GM21423 (cell line): ENCODE results near the gene ANKRD33.

ENCODE experiments used
- ATAC-seq: cut with Tn5 transposase; IDR thresholded peaks from one replicate; pipeline ENCODE4 v1.9.1; 2021; ENCODE audit warnings: mild to moderate bottlenecking, moderate library complexity; ENCODE audit not compliant: unreplicated experiment

ANKRD33 gene

GRCh38 chr12:51900323-51900889 lies 12.5 kb downstream of the ANKRD33 start:
- no peak for ATAC-seq

DNA sequence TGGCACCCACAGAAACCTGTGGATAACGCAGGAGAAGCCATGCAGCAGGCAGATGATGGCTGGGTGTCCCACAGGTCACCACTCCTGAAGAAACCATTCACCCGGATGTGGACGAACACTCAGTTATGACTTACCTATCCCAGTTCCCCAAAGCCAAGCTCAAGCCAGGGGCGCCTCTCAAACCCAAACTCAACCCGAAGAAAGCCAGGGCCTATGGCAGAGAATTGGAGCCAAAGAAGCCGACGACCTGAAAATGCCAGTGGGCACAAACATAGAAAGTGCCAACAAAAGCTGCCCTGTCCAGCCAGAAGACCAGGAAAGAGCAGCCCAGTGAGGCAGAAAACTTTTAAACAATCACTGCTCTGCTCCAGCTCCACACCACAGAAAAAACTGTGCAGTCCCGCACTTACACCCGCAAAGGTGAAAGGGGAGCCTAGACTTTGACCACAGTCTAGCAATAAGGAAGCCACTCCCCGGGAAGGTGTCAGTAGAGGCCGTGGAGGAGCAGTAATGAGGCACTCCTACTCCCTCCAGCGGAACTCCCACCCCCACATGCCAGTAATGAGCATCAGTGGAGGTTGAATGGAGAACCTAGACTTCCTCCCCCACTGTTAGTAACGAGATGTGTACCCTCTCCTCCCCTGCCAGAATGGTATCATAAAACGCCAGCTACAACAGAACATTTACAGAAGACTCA lies 13.4 kb downstream of the ANKRD33 start:
- ATAC-seq = no peak

GRCh38 chr12:51901881-51902280 lies 14.0 kb downstream of the ANKRD33 start:
- ATAC-seq = no peak

- no peak for ATAC-seq
Measured at GRCh38 chr12:51904951-51905470, 17.1 kb downstream of the ANKRD33 start.

GRCh38 chr12:51905471-51906429 lies 17.8 kb downstream of the ANKRD33 start:
- ATAC-seq = no peak

- ATAC-seq = no peak
Measured at GRCh38 chr12:51906430-51907082, 18.7 kb downstream of the ANKRD33 start.

DNA sequence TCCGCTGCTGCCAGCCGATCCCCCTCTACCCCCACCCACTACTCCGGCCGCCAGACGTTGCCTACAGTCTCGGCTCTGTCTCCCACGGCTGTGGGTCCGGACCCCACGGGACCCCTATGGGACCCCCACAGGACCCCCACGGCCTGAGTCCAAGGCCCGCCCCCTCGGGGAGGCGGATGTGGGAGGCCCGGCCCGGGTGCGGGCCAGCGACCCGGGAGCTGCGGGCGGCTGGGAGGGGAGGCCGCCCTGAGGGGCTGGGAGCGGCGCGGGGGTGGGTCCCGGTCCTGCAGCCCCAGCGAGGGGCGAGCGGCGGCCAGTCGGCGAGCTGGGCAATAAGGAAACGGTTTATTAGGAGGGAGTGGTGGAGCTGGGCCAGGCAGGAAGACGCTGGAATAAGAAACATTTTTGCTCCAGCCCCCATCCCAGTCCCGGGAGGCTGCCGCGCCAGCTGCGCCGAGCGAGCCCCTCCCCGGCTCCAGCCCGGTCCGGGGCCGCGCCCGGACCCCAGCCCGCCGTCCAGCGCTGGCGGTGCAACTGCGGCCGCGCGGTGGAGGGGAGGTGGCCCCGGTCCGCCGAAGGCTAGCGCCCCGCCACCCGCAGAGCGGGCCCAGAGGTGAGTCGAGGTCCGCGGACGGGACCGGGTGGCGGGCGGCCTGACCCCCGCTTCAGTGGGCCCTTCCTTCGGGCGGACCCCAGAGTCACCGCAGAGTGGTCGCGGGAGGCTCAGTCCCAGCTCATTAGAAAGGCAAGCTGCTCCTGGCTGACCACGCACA lies 19.4 kb downstream of the ANKRD33 start, which contains the start of gene ACVRL1:
TSS of gene ACVRL1 (plus strand) at position 422 of the 773 bp plus-strand sequence. CDS start 4,971 bp downstream, outside the sequence.
- ATAC-seq = no peak

GRCh38 chr12:51907856-51908425 lies 20.0 kb downstream of the ANKRD33 start:
- ATAC-seq = no peak

- ATAC-seq = no peak
Measured at GRCh38 chr12:51908876-51909592, 21.1 kb downstream of the ANKRD33 start.

DNA sequence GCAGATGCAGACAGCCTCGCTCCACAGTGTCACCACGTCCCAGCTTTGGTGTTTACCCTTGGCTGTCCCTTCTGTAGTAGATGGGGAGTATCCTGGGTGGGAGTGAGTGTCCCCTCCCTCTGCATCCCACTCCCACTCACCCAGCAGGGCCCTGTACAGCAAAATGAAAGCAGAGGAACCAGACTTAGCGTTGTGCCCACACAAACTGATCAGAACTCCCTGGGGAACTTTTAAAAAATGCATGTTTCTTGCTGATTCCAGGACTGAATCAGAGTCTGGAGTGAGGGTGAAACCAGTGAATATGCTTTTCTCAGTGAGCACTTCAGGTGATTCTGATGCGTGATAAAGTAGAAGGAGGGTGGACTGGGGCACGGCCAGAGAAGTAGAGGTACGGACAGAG lies 22.3 kb downstream of the ANKRD33 start:
- no peak for ATAC-seq

- ATAC-seq = no peak
Measured at GRCh38 chr12:51910691-51911090, 22.8 kb downstream of the ANKRD33 start.

DNA sequence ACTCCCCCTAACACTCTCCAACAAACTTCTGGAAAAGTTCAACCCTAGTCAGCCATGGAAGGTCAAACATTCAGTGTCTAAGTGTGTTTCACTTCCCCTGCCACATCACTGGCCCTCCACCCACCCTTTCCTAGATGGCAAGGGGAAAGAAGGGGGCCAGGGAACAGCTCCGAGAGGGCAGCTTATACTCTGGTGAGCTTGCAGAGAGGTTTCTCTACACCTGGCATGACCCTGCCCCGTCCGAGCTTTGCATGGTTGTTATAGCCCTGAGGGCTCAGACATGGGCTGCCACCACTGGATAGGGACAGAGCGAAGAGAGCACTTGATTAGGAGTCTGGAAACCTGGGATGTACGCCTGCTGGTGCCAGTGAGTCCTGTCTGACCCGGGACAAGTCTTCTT lies 23.4 kb downstream of the ANKRD33 start:
- ATAC-seq = no peak

GRCh38 chr12:51911788-51912711 lies 24.1 kb downstream of the ANKRD33 start:
- no peak for ATAC-seq

DNA sequence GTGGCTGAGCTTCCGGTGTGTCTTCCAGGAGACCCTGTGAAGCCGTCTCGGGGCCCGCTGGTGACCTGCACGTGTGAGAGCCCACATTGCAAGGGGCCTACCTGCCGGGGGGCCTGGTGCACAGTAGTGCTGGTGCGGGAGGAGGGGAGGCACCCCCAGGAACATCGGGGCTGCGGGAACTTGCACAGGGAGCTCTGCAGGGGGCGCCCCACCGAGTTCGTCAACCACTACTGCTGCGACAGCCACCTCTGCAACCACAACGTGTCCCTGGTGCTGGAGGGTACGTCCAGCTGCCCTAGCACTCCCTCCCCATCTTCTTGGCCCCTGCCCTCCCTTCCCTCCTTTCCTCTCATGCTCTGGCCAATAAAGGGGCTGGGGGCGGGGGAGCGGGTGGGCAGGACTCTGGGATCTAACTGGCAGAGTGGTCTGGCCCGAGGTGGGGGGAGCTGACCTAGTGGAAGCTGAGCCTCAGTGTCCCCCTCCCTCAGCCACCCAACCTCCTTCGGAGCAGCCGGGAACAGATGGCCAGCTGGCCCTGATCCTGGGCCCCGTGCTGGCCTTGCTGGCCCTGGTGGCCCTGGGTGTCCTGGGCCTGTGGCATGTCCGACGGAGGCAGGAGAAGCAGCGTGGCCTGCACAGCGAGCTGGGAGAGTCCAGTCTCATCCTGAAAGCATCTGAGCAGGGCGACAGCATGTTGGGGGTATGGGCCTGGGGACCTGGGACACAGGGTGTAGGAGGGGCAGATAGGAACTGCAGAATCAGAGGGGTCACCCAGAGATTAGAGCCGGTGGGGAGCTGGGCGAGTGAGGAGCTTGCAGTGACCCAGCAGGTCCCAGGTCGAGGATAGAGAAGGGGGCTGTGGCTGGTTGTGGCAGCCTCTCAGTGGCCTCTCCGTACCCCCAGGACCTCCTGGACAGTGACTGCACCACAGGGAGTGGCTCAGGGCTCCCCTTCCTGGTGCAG lies 25.4 kb downstream of the ANKRD33 start:
- ATAC-seq = no peak

- no peak for ATAC-seq
Measured at GRCh38 chr12:51914034-51914923, 26.4 kb downstream of the ANKRD33 start.
